Activated naive CD8-positive, alpha-beta T cell treated with anti-CD3 and anti-CD28 coated beads, Interleukin-2, amount 50 U/mL, for 24 hours (primary cell): ENCODE data around the gene NRXN2.
A peak's percentile ranks its signal among the peaks of the same experiment; 100 is the strongest.

ENCODE experiments used
- ATAC-seq: fragments of 150-1000 bp; cut with Tn5 transposase; one replicate; pipeline ENCODE4 v1.10.0; 2021
- DNase-seq: peaks from one replicate; pipeline ENCODE4 v3.0.0; 2021
- H3K27ac Mint-ChIP-seq: one replicate; pipeline ENCODE4 v1.8.0; 2021; ENCODE audit warnings: mild to moderate bottlenecking, mixed read lengths
- H3K27me3 Mint-ChIP-seq: one replicate; pipeline ENCODE4 v1.8.0; 2021; ENCODE audit warnings: mixed read lengths
- H3K36me3 Mint-ChIP-seq: one replicate; pipeline ENCODE4 v1.8.0; 2021; ENCODE audit warnings: low read depth, mixed read lengths
- H3K4me1 Mint-ChIP-seq: one replicate; pipeline ENCODE4 v1.8.0; 2021; ENCODE audit warnings: mixed read lengths
- H3K4me3 Mint-ChIP-seq: one replicate; pipeline ENCODE4 v1.8.0; 2021; ENCODE audit warnings: mild to moderate bottlenecking, moderate library complexity, mixed read lengths
- H3K9me3 Mint-ChIP-seq: one replicate; pipeline ENCODE4 v1.8.0; 2021; ENCODE audit warnings: mixed read lengths

Gene NRXN2

DNA sequence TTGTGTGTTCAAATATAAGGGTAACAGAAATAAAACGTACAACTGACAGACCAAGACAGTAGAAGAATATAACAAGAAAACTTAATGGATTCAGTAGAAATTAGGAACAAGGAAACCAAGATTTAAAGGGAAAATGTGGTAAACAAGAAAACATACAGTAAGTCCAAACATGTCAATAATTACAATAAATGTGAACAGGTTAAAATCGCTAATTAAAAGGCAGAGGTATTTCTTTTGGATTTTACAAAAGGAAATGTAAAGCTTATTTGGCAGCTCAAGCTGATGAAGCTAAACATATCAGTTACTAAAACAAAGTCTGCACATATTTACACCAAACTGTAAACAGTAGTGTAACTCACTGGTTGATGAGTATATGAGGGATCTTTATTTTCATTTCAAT lies 134.3 kb downstream of the NRXN2 start:
- Mint-ChIP-seq H3K9me3 (peaks cover 11% of the 10 kb centered on the region), H3K27me3 (peaks cover 11% of the 10 kb centered on the region), H3K36me3 (no peaks in the 10 kb centered on the region), H3K4me3 (no peak overlapping the region), H3K27ac (no peak overlapping the region), H3K4me1 (no peaks in the 10 kb centered on the region)
- DNase-seq (no peak), ATAC-seq (no peak)

DNA sequence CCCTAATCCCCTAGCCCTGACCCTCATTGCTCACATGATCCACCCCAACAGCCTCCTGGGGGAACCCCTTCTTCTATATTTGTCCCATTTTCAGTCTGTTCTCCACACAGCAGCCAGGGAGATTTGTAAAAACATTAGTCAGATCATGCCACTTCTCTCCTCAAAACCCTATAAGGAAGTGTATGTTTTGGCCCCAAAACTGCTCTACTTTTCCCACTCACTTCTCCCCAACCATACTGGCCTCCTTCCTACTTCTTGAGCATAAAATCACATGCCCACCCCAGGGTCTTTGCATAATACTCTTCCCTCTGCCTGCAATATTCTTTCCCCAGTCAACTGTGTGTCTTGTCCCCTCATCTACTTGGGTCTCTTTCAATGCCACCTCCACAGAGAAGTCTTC lies 136.6 kb downstream of the NRXN2 start:
- DNase-seq (no peak), ATAC-seq (no peak)
- no peak overlapping the region for H3K27ac Mint-ChIP-seq

DNA sequence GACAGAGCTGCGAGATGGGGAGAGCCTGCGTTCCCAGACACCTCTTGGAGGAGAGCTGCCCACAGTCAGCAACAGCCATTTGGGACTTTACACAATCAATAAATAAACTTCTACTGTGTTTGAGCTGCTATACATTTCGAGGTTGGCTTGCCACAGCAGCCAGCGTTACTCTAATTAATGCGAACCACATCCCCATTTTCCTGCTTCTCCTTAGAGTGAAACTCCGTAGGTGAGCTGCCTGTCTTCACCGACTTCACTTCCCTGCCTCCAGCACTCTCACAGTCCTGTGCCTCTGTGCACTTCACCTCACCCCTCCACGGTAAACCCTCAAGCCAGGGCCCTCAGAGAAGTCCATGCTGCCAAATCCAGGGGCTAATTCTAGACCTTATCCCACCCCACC lies 137.8 kb downstream of the NRXN2 start:
- no peak overlapping the region for H3K27ac Mint-ChIP-seq
- ATAC-seq (no peak), DNase-seq (no peak)
- H3K36me3 Mint-ChIP-seq, result no peaks in the 10 kb centered on the region
- H3K9me3 Mint-ChIP-seq, result peaks cover 11% of the 10 kb centered on the region
- H3K4me3 Mint-ChIP-seq, result no peak overlapping the region
- peaks cover 11% of the 10 kb centered on the region for H3K27me3 Mint-ChIP-seq
- H3K4me1 Mint-ChIP-seq, result no peaks in the 10 kb centered on the region

More for the DNA sequence above, 136.6 kb downstream of the NRXN2 start:
- Mint-ChIP-seq H3K27me3 (peaks cover 11% of the 10 kb centered on the region), H3K4me3 (no peak overlapping the region), H3K9me3 (peaks cover 11% of the 10 kb centered on the region), H3K4me1 (no peaks in the 10 kb centered on the region), H3K36me3 (no peaks in the 10 kb centered on the region)

DNA sequence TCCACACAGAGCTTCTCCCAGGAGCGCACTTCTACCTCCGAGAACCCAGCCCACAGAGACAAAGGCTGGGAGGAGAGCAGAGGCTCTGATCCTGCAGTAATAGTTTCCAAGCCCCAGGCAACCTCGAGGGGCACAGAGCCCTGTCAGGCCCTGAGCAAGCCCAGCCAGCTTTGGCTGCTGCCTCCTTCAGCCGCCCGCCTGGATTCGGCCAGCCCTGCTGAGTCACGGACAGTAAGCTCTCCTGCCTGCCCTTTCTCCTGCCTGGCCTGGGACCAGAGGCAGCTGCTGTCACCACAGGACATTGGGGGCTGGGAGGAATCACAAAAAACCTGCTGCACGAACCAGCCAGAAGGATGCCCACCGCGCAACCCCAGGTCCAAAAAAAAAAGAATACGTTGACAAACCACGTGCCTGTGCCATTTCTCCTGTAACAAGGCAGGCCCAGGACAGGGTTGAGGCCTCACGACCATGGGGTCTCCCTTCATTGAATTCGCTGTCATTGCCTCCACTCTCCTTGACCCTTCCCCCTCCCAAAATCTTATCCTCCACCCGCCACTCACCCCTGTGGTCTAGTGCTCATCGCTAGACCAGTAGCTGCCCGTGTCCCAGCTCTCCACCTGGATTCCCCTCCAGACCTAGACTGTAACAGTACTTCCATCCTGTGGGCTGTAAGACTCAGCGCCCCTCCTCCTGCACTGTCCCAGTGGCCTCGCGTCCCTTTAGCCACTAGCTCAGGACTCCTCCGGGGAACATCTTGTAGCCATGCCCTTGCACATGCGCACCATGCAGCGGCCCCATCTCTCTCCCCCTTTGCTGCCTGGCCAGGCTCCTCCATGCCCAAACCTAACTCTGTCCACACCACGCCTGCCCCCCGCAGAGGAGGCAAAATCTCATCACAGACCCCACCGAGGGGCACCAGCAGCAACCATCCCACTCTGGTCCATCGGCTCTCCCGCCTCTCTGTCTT lies 139.4 kb downstream of the NRXN2 start:
- ATAC-seq (no peak), DNase-seq (no peak)
- peaks cover 8% of the 10 kb centered on the region for H3K9me3 Mint-ChIP-seq
- peaks cover 10% of the 10 kb centered on the region for H3K27me3 Mint-ChIP-seq
- no peaks in the 10 kb centered on the region for H3K4me1 Mint-ChIP-seq
- no peaks in the 10 kb centered on the region for H3K36me3 Mint-ChIP-seq
- no peak overlapping the region for H3K27ac Mint-ChIP-seq
- no peak overlapping the region for H3K4me3 Mint-ChIP-seq

DNA sequence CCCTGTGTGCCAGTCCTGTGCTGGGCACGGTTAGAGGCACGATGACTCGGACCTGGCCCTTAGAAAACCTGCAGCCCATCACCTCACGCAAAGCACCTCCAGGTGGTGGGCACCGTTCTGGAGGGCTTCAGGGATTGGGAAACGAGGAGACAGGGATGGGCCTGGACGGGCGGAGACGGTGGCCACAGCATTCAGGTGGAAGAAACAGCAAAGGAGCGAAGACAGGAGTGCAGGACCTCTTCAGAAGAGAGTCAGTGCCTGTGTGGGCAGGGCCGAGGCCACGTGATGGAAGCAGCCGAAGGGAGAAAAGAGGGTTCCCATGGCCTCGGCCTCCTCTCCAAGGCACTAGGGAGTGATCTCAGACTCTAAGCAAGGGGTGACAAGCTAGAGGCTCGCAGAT lies 140.1 kb downstream of the NRXN2 start:
- ATAC-seq, result no peak
- DNase-seq, result no peak
- H3K9me3 Mint-ChIP-seq, result peaks cover 1% of the 10 kb centered on the region
- H3K27me3 Mint-ChIP-seq, result peaks cover 6% of the 10 kb centered on the region
- no peaks in the 10 kb centered on the region for H3K4me1 Mint-ChIP-seq
- H3K36me3 Mint-ChIP-seq, result no peaks in the 10 kb centered on the region
- H3K4me3 Mint-ChIP-seq, result no peak overlapping the region
- H3K27ac Mint-ChIP-seq, result no peak overlapping the region

DNA sequence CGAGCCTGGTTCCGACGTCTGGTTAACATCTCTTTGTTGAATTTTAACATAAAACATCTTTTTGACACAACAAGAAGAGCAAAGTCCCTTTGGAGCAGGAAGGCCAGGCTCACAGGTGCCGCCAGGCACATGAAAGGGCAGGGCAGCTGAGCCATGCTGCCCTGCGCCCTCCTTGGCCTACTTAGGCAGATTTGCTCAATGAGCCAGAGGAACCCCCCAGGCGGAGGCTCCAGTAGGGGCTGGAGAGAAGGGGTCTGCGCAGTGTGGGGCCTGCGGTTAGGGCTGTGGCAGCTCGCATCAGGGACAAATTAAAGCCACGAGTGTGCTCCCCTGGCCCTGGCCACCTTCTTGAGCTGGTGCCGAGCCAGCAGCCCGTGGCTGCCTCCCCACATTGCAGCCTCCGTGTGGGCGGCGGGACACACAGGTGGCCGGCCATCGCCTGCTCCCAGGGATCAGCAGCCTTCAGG lies 141.9 kb downstream of the NRXN2 start:
- Mint-ChIP-seq H3K9me3 (no peaks in the 10 kb centered on the region), H3K4me1 (no peaks in the 10 kb centered on the region), H3K27me3 (peaks cover 2% of the 10 kb centered on the region), H3K36me3 (no peaks in the 10 kb centered on the region), H3K27ac (no peak overlapping the region), H3K4me3 (no peak overlapping the region)
- no peak for DNase-seq
- no peak for ATAC-seq

DNA sequence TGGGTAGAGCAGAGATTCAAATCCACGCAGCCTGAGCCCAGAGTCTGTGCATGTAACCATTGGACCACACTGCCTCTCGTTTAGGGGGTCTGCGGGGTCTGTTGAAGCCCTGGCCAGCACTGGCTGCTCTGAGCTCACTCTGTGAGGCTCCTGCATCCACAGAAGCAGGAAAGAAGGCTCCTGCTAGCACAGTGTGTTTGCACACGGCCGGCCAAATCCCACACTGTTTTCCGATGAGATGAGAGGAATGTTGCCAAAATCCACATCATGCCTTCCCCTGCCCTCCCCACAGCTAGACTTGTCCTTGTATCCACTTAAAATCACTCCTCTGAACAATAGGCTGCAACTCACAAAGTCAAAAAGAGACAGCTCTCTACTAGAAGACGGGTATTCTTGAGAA lies 142.6 kb downstream of the NRXN2 start:
- H3K27me3 Mint-ChIP-seq, result no peaks in the 10 kb centered on the region
- H3K27ac Mint-ChIP-seq, result no peak overlapping the region

DNA sequence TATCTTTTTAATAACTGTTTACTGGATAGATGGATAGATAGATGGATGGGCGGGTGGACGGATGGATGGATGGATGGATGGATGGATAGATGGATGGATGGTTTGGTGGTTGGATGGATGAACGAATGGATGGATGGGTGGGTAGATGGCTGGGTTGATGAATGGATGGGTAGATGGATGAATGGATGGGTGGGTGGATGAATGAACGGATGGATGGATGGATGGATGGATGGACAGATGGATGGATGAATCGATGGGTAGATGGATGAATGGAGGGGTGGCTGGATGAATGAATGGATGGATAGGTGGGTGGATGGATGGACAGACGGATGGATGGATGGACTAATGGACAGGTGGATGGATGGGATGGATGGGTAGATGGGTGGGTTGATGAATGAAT lies 145.8 kb downstream of the NRXN2 start:
- Mint-ChIP-seq H3K4me3 (no peak overlapping the region), H3K4me1 (no peaks in the 10 kb centered on the region), H3K27me3 (no peaks in the 10 kb centered on the region), H3K9me3 (no peaks in the 10 kb centered on the region), H3K36me3 (no peaks in the 10 kb centered on the region), H3K27ac (no peak overlapping the region)
- no peak for DNase-seq
- ATAC-seq, result no peak

More for the DNA sequence above, 142.6 kb downstream of the NRXN2 start:
- ATAC-seq (no peak), DNase-seq (no peak)
- Mint-ChIP-seq H3K4me1 (no peaks in the 10 kb centered on the region), H3K9me3 (no peaks in the 10 kb centered on the region), H3K4me3 (no peak overlapping the region), H3K36me3 (no peaks in the 10 kb centered on the region)

DNA sequence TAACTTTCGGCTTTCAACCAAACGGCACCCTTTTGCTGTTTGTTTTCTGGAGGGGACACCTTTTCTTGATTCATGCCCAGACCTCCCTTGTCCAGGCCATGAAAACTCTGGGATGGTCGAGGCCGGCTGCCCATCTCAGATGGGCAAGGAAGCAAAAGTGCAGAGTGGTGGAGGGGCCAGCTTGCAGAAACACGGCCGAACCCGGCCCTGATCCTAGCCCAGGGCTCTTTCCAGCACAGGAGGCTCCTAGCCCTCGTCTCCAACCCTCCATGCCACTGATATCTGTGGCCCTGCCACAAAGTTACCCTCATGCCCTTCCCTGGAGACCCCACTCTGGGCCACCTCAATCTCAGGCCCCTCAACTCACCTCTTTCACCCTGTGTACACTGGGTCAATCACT lies 150.9 kb downstream of the NRXN2 start:
- DNase-seq (no peak), ATAC-seq (no peak)
- H3K4me1 Mint-ChIP-seq, result no peaks in the 10 kb centered on the region
- H3K36me3 Mint-ChIP-seq, result no peaks in the 10 kb centered on the region
- H3K27me3 Mint-ChIP-seq, result no peaks in the 10 kb centered on the region
- no peaks in the 10 kb centered on the region for H3K9me3 Mint-ChIP-seq
- H3K27ac Mint-ChIP-seq, result no peak overlapping the region
- H3K4me3 Mint-ChIP-seq, result no peak overlapping the region

DNA sequence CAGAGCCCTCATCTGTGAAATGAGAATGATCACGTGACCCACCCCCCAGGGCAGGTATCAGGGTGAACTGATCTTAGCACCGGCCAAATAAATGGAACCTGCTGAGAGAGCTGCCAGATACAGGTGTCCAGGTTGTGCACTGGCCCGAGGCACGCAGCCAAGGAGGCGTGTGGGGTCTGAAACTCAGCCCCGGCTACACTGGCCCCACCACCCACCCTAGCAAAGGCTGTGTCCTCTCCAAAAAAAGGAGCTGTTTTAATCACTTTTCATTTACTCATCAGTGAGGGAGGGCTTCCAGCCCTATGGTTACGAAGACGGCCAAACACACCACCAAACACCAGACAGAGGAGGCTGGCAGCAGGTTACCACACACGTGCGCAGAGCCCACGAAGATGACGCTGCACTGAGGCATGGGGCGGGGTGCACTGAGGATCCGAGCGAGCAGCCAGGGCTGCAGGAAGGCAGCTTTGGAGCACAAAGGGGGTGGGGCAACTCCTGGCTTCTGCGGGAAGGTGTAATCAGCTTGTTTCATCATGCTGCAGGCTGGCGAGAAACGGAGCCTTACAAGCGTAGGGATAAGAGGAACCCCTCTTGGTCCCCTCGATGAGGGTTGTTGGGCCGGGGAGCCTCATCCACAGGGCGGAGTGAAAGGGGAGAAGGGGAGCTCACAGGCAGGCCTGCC lies 151.4 kb downstream of the NRXN2 start:
- peak; percentile 31 for ATAC-seq
- Mint-ChIP-seq H3K36me3 (no peaks in the 10 kb centered on the region), H3K9me3 (no peaks in the 10 kb centered on the region), H3K4me1 (peaks cover 1% of the 10 kb centered on the region), H3K27me3 (no peaks in the 10 kb centered on the region), H3K4me3 (no peak overlapping the region), H3K27ac (no peak overlapping the region)
- no peak for DNase-seq

DNA sequence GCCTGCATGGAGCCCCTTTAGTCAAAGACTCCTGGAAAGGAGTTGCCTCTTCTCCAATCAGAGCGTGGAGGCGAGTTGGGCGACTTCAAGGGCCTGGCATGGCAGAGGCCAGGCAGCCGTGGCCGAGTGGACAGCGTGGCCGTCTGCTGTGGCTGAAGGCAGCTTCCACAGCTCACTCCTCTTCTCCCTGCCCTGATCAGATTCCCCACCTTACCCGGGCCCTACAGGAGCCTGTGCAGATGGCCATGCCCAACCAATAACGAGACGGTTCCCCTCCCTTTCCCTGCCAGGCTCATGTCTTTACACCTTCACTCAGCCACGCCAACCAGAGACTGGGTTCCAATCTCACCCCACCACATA lies 152.0 kb downstream of the NRXN2 start:
- no peaks in the 10 kb centered on the region for H3K27me3 Mint-ChIP-seq
- ATAC-seq, result no peak
- no peak overlapping the region for H3K4me3 Mint-ChIP-seq
- no peaks in the 10 kb centered on the region for H3K36me3 Mint-ChIP-seq
- H3K4me1 Mint-ChIP-seq, result peaks cover 4% of the 10 kb centered on the region
- no peak overlapping the region for H3K27ac Mint-ChIP-seq
- no peak for DNase-seq
- H3K9me3 Mint-ChIP-seq, result no peaks in the 10 kb centered on the region

DNA sequence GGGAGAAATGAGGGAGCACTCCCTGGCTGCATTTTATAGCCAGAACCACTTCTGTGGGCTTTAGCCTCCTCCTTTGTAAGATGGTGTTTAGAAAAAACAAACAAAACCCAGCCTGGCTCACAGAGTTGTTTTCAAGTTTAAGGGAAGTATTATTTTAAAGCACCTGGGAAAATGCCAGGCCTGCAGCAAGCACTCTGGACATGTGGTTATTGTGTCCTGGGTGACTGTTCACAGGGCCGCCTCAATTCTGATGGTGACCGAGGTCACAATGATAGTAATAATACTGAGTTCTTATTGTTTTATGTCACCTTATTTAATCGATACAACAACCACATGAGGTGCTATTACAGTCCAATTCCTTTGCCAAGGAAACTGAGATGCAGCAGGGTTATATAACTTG lies 152.7 kb downstream of the NRXN2 start:
- ATAC-seq, result no peak
- peaks cover 4% of the 10 kb centered on the region for H3K4me1 Mint-ChIP-seq
- H3K36me3 Mint-ChIP-seq, result no peaks in the 10 kb centered on the region
- no peak overlapping the region for H3K27ac Mint-ChIP-seq
- no peak for DNase-seq
- no peaks in the 10 kb centered on the region for H3K27me3 Mint-ChIP-seq
- H3K4me3 Mint-ChIP-seq, result no peak overlapping the region
- H3K9me3 Mint-ChIP-seq, result no peaks in the 10 kb centered on the region

DNA sequence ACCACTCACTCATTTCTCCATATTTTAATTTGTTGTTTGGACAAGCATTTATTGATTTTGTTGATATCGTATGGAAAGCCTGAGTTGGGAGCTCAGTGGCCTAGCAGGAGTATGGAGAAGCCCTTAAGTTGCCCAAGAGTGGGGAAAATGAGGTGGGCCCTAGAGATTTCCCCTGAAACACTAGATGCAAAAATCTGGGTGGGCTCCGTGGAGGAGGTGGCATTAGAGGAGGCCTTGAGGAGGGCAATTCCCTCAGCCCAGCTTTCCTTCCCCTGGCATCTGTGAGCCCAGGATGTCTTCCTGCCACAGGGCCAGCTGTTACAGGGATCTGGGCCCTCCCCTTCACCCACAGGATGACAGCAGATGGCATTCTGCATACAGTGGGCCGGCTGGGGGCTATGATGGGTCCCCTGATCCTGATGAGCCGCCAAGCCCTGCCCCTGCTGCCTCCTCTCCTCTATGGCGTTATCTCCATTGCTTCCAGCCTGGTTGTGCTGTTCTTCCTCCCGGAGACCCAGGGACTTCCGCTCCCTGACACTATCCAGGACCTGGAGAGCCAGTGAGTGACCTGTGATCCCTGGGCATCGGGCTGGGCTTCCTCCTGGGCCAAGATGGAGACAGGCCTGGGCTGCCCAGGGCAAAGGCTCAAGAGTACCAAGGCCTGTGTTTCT lies 153.6 kb downstream of the NRXN2 start:
- no peak for DNase-seq
- Mint-ChIP-seq H3K27me3 (no peaks in the 10 kb centered on the region), H3K4me1 (peaks cover 4% of the 10 kb centered on the region), H3K36me3 (no peaks in the 10 kb centered on the region), H3K27ac (no peak overlapping the region), H3K9me3 (no peaks in the 10 kb centered on the region), H3K4me3 (no peak overlapping the region)
- ATAC-seq, result no peak

DNA sequence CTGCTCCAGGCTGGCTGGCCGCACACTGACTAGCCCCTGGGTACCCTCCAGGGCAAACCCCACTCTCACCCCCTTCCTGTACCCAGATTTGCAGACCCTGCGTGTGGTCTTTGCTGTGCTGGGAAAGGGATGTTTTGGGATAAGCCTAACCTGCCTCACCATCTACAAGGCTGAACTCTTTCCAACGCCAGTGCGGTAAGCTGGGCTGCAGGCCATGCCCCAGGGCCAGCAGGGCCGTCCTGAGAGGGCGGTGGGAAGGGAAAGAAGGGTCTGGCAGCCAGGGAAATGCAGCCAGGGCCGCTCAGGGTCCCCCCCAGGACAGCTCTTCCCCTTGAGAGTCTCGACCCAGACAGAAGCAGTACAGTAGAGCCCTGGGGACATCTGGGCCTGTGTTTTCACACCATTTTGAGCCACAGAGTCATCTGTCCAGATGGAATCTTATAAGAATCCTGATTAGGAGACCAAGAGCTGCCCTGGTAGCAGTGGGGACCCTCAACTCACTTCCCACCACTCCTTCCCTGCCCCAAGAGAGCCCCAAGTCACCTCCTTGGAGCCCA lies 154.3 kb downstream of the NRXN2 start:
- Mint-ChIP-seq H3K36me3 (no peaks in the 10 kb centered on the region), H3K27me3 (no peaks in the 10 kb centered on the region), H3K9me3 (no peaks in the 10 kb centered on the region), H3K4me1 (peaks cover 4% of the 10 kb centered on the region), H3K4me3 (no peak overlapping the region), H3K27ac (no peak overlapping the region)
- DNase-seq, result no peak
- no peak for ATAC-seq
